GM19023 (cell line): ENCODE measurements around the gene SPCS2.

Experiments used
- ATAC-seq: cut with Tn5 transposase; IDR thresholded peaks from one replicate; pipeline ENCODE4 v1.9.1; 2021; ENCODE audit warnings: mild to moderate bottlenecking, moderate library complexity; ENCODE audit not compliant: unreplicated experiment

SPCS2 gene

GRCh38 chr11:74948898-74949752 is at the start of gene SPCS2, which contains the start of gene XRRA1:
Gene SPCS2, plus strand, starts transcription at chr11:74949266. Its CDS starts 20 bp downstream, at chr11:74949286.
Gene XRRA1, minus strand, starts transcription at chr11:74949091. Its CDS starts 8,213 bp downstream, at chr11:74940878.
- ATAC-seq, result peak; percentile 94

GRCh38 chr11:74902342-74902741 is 46.7 kb upstream of the SPCS2 start:
- no peak for ATAC-seq

- no peak for ATAC-seq
Measured at GRCh38 chr11:74905326-74905725, 43.7 kb upstream of the SPCS2 start.

GRCh38 chr11:74909385-74909784 is 39.7 kb upstream of the SPCS2 start:
- ATAC-seq, result no peak

GRCh38 chr11:74909812-74910211 is 39.3 kb upstream of the SPCS2 start:
- ATAC-seq, result no peak

GRCh38 chr11:74923125-74923524 is 25.9 kb upstream of the SPCS2 start:
- ATAC-seq, result no peak

- ATAC-seq, result no peak
Measured at GRCh38 chr11:74925281-74925680, 23.8 kb upstream of the SPCS2 start.

- no peak for ATAC-seq
Measured at GRCh38 chr11:74926304-74927030, 22.6 kb upstream of the SPCS2 start.

- no peak for ATAC-seq
Measured at GRCh38 chr11:74927496-74927895, 21.6 kb upstream of the SPCS2 start.

- peak; percentile 82 for ATAC-seq
Measured at GRCh38 chr11:74929431-74930363, 19.4 kb upstream of the SPCS2 start.

- ATAC-seq, result no peak
Measured at GRCh38 chr11:74932169-74932568, 16.9 kb upstream of the SPCS2 start.

- no peak for ATAC-seq
Measured at GRCh38 chr11:74932797-74933196, 16.3 kb upstream of the SPCS2 start.

- no peak for ATAC-seq
Measured at GRCh38 chr11:74933765-74934164, 15.3 kb upstream of the SPCS2 start.

- no peak for ATAC-seq
Measured at GRCh38 chr11:74935285-74935684, 13.8 kb upstream of the SPCS2 start.

GRCh38 chr11:74936087-74936486 is 13.0 kb upstream of the SPCS2 start:
- no peak for ATAC-seq

GRCh38 chr11:74936976-74937375 is 12.1 kb upstream of the SPCS2 start:
- ATAC-seq, result no peak

- no peak for ATAC-seq
Measured at GRCh38 chr11:74937696-74938475, 11.2 kb upstream of the SPCS2 start.

- ATAC-seq, result no peak
Measured at GRCh38 chr11:74941492-74941891, 7.6 kb upstream of the SPCS2 start.

- no peak for ATAC-seq
Measured at GRCh38 chr11:74942073-74942759, 6.8 kb upstream of the SPCS2 start.

- ATAC-seq, result peak; percentile 14
Measured at GRCh38 chr11:74948546-74948897, 544 bp upstream of the SPCS2 start.
